Activated T-cell treated with anti-CD3 and anti-CD28 coated beads for 1 hour (primary cell): ENCODE results near the gene LCLAT1.
"Not testable (repeated sequence)": the region's sequence is repeated elsewhere in the genome, so short reads cannot be mapped to it uniquely, and the experiment has no call there.

Experiments used
- DNase-seq: peaks from one replicate; pipeline ENCODE4 v3.0.0-alpha.2; 2020; ENCODE audit warnings: low read depth

The LCLAT1 gene

GRCh38 chr2:30454571-30454970, 7.5 kb downstream of the LCLAT1 start:
- no peak for DNase-seq

GRCh38 chr2:30455114-30455738, 8.2 kb downstream of the LCLAT1 start:
- DNase-seq, result no peak

- DNase-seq, result no peak
Measured at GRCh38 chr2:30456106-30456505, 9.1 kb downstream of the LCLAT1 start.

- DNase-seq, result no peak
Measured at GRCh38 chr2:30456579-30456978, 9.5 kb downstream of the LCLAT1 start.

- DNase-seq, result no peak
Measured at GRCh38 chr2:30457296-30457695, 10.2 kb downstream of the LCLAT1 start.

- no peak for DNase-seq
Measured at GRCh38 chr2:30459140-30459539, 12.1 kb downstream of the LCLAT1 start.

- no peak for DNase-seq
Measured at GRCh38 chr2:30462131-30462857, 15.2 kb downstream of the LCLAT1 start.

- DNase-seq, result no peak
Measured at GRCh38 chr2:30463535-30463934, 16.5 kb downstream of the LCLAT1 start.

GRCh38 chr2:30464544-30465170, 17.6 kb downstream of the LCLAT1 start:
- DNase-seq, result no peak

GRCh38 chr2:30465171-30465545, 18.1 kb downstream of the LCLAT1 start:
- no peak for DNase-seq

- no peak for DNase-seq
Measured at GRCh38 chr2:30466216-30466615, 19.2 kb downstream of the LCLAT1 start.

- not testable (repeated sequence) for DNase-seq
Measured at GRCh38 chr2:30467062-30467826, 20.2 kb downstream of the LCLAT1 start.

- DNase-seq, result no peak
Measured at GRCh38 chr2:30470426-30470825, 23.4 kb downstream of the LCLAT1 start.

- DNase-seq, result no peak
Measured at GRCh38 chr2:30472326-30472725, 25.3 kb downstream of the LCLAT1 start.

- no peak for DNase-seq
Measured at GRCh38 chr2:30475542-30475941, 28.5 kb downstream of the LCLAT1 start.

GRCh38 chr2:30476636-30477035, 29.6 kb downstream of the LCLAT1 start:
- no peak for DNase-seq

GRCh38 chr2:30480703-30481322, 33.8 kb downstream of the LCLAT1 start:
- DNase-seq, result no peak

GRCh38 chr2:30481323-30481800, 34.3 kb downstream of the LCLAT1 start:
- DNase-seq, result no peak

GRCh38 chr2:30482011-30482410, 35.0 kb downstream of the LCLAT1 start:
- no peak for DNase-seq

GRCh38 chr2:30484145-30484544, 37.1 kb downstream of the LCLAT1 start:
- DNase-seq, result no peak

- no peak for DNase-seq
Measured at GRCh38 chr2:30484995-30485394, 37.9 kb downstream of the LCLAT1 start.

GRCh38 chr2:30486655-30487054, 39.6 kb downstream of the LCLAT1 start:
- no peak for DNase-seq
